Midbrain (tissue), 1 donor: ENCODE data around the gene GLDC.

ENCODE experiments used
- DNase-seq: peaks from one replicate; lab custom pipeline; 2025; lab: John Stamatoyannopoulos, UW

The GLDC gene

DNA sequence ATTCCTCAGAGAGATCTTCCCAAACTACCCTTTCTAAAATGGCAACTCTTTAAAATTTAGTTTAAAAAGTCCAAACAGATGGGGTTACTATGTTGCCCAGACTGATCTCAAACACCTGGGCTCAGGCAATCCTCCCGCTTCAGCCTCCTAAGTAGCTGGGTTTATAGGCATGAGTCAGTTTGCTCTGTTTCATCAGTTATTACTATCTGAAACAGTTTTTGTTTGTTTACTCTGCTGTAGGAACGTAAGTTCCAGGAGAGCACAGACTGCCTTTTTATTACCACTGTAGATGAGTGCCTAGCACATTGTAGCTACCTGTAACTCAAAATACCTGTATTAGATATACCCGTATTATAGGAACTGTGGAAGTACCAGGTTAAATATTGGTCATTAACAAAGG, 143.1 kb downstream of the GLDC start:
- DNase-seq, result no peak

DNA sequence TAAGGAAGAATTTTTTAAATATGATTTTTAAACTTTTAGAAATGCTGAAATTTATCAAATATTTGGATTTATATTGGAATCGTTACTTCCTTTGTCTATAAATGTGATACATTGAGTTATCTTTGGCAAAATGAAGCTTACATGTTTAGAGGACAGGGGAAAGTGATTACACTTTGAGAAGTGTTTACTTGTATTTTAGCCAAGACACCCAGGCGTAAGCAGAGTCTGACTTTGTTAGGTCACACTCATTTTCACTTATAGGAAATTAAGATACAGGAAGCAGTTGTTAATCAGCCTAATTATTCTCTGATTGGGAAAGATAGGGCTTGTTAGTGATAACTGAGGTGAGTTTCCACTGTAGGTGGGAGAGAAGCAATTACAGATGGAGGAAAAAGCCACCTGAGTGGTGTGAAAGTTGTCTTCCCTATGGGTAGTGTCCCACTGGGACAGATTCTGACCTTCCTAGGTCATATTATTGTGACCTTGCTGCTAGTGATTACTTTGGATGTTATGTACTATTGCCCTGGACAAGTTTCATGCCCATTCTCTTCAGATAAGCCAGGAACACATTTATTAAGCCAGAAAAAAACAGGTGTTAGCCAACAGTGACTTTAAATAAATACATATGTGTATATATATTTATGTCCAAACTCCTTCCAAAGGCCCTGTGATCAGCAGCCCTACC, 143.9 kb downstream of the GLDC start:
- DNase-seq, result no peak

- no peak for DNase-seq
Measured at GRCh38 chr9:6498982-6499381, 146.5 kb downstream of the GLDC start.

DNA sequence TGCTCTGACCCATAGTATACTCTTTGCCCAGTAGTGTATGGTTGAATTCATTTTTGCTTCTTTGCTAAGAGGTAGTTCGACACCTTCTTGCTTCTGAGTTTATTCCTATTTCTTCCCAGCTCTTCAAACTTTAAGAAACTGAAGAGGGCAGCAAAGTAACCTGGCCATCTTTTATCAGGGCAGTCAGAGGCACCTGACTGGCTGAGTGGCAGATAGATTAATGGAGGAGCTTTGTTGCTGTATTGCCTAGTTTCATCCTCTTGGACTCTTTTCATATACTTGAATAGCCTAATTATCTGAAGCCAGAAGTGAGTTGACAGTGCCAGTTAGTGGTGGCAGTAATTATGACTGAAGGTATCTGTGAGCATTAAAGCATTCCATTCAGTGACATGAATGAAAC, 150.1 kb downstream of the GLDC start:
- DNase-seq, result no peak

GRCh38 chr9:6490863-6491262, 154.7 kb downstream of the GLDC start:
- DNase-seq, result no peak

- DNase-seq, result no peak
Measured at GRCh38 chr9:6489099-6489498, 156.4 kb downstream of the GLDC start.

- no peak for DNase-seq
Measured at GRCh38 chr9:6488395-6488794, 157.1 kb downstream of the GLDC start.

- DNase-seq, result no peak
Measured at GRCh38 chr9:6484210-6484609, 161.3 kb downstream of the GLDC start.
